A549 (cell line): Measurements from ENCODE around the gene ANXA3. TPM values are rescaled to one million over a fixed set of nuclear protein-coding genes. Genes with fewer than 3 reads are reported as not detected.

Source experiments
- ATAC-seq, 2 experiments: fragments of 200-7000 bp in 1 of 2; fragments of >200 bp in 1 of 2; cut with Nextera tagmentation in 1 of 2; cut with Tn5 transposase in 1 of 2; 3 replicates each; pipeline versions ENCODE4 v1.8.0 to v1.9.1; 2018 to 2020; ENCODE audit warnings: mild to moderate bottlenecking in 1 of 2, moderate library complexity in 1 of 2
- CTCF ChIA-PET: fragments of 300-600 bp; sonication (Branson Sonifier 250); formaldehyde crosslinking; extraction: SDS; loops from one replicate; lab custom pipeline; 2021; ENCODE audit warnings: antibody characterized with exemption, inconsistent platforms; lab: Yijun Ruan, JAX
- POLR2A ChIA-PET: fragments of 350-600 bp; formaldehyde crosslinking; extraction: SDS; loops from one replicate; lab custom pipeline; 2021; ENCODE audit warnings: antibody characterized with exemption, inconsistent platforms; lab: Yijun Ruan, JAX
- DNase-seq, 2 experiments: peaks; one replicate each; pipeline versions ENCODE4 v3.0.0 to v3.0.0-alpha.2; 2011 to 2016; ENCODE audit warnings: low read depth in 1 of 2, low spot score in 1 of 2
- FAIRE-seq: peaks from 2 replicates; lab custom pipeline; 2011; peaks lifted over from hg19 to GRCh38; lab: Jason Lieb, UNC
- H3K27ac ChIP-seq, 2 experiments: fragments of >200 bp; sonication (Bioruptor Twin); formaldehyde crosslinking; 3 replicates each; pipeline ENCODE4 v1.5.1; 2016 to 2017
- H3K4me1 ChIP-seq: fragments of >200 bp; sonication (Bioruptor Twin); formaldehyde crosslinking; 3 replicates; pipeline ENCODE4 v1.6.1; 2016
- H3K4me2 ChIP-seq: fragments of >200 bp; sonication (Bioruptor Twin); formaldehyde crosslinking; 3 replicates; pipeline ENCODE4 v1.6.1; 2016
- H3K4me3 ChIP-seq: fragments of >200 bp; sonication (Bioruptor Twin); formaldehyde crosslinking; 3 replicates; pipeline ENCODE4 v1.5.1; 2016
- H3K9me3 ChIP-seq: fragments of >200 bp; sonication (Bioruptor Twin); formaldehyde crosslinking; 3 replicates; pipeline ENCODE4 v1.6.1; 2016
- BHLHE40 ChIP-seq: IDR thresholded peaks from 2 replicates; pipeline ENCODE4 v1.6.1; 2012; ENCODE audit warnings: low read depth, low read length, inconsistent platforms
- CBX8 ChIP-seq: fragments of 200-600 bp; sonication (generic); IDR thresholded peaks from 2 replicates; pipeline ENCODE4 v1.6.1; 2016
- CEBPB ChIP-seq, 2 experiments: fragments of >200 bp in 1 of 2; sonication (Bioruptor Twin) in 1 of 2; formaldehyde crosslinking in 1 of 2; IDR thresholded peaks; 2 replicates each; pipeline ENCODE4 v1.6.1; 2012 to 2016
- EHF ChIP-seq: fragments of 250-450 bp; sonication (Bioruptor Pico); IDR thresholded peaks from 2 replicates; pipeline ENCODE4 v1.5.0; 2020; ENCODE audit warnings: mild to moderate bottlenecking
- EHMT2 ChIP-seq: fragments of 200-600 bp; sonication (generic); IDR thresholded peaks from 2 replicates; pipeline ENCODE4 v1.6.1; 2016; ENCODE audit warnings: antibody characterized with exemption, low read depth, mild to moderate bottlenecking, moderate library complexity
- EP300 ChIP-seq, 2 experiments: fragments of >200 bp; sonication (Bioruptor Twin); formaldehyde crosslinking; IDR thresholded peaks; 2 replicates in 1 of 2; 3 replicates in 1 of 2; pipeline ENCODE4 v1.6.1; 2016 to 2017
- FOXS1 ChIP-seq: fragments of 250-450 bp; sonication (Bioruptor Pico); IDR thresholded peaks from 2 replicates; pipeline ENCODE4 v1.5.0; 2020; ENCODE audit warnings: mild to moderate bottlenecking, moderate library complexity
- HOXA7 ChIP-seq: fragments of 250-450 bp; sonication (Bioruptor Pico); IDR thresholded peaks from 2 replicates; pipeline ENCODE4 v1.5.0; 2020; ENCODE audit warnings: mild to moderate bottlenecking, moderate library complexity
- KDM1A ChIP-seq: fragments of 200-600 bp; sonication (generic); IDR thresholded peaks from 2 replicates; pipeline ENCODE4 v1.6.1; 2016; ENCODE audit warnings: low read depth, mild to moderate bottlenecking
- KDM5A ChIP-seq: fragments of 200-600 bp; sonication (generic); IDR thresholded peaks from 2 replicates; pipeline ENCODE4 v1.6.1; 2016; ENCODE audit warnings: antibody characterized with exemption, mild to moderate bottlenecking
- MAFK ChIP-seq: fragments of 450-650 bp; IDR thresholded peaks from 2 replicates; pipeline ENCODE4 v1.6.1; 2014; ENCODE audit not compliant: partially characterized antibody
- MAX ChIP-seq: IDR thresholded peaks from 2 replicates; pipeline ENCODE4 v1.6.1; 2012
- NFE2L2 ChIP-seq: fragments of 150-350 bp; conservative IDR thresholded peaks from 2 replicates; pipeline ENCODE4 v1.6.1; 2014; ENCODE audit warnings: low read length
- NPAS2 ChIP-seq: fragments of 250-450 bp; sonication (Bioruptor Pico); IDR thresholded peaks from 2 replicates; pipeline ENCODE4 v1.8.0; 2022; ENCODE audit warnings: mild to moderate bottlenecking, moderate library complexity, borderline replicate concordance
- PBX3 ChIP-seq: IDR thresholded peaks from 2 replicates; pipeline ENCODE4 v1.6.1; 2012
- PHF8 ChIP-seq: fragments of 200-600 bp; sonication (generic); IDR thresholded peaks from 2 replicates; pipeline ENCODE4 v1.6.1; 2016; ENCODE audit warnings: low read depth, mild to moderate bottlenecking, antibody characterized with exemption, moderate library complexity, borderline replicate concordance
- POLR2AphosphoS2 ChIP-seq: conservative IDR thresholded peaks from 2 replicates; pipeline ENCODE4 v1.6.1; 2012; ENCODE audit warnings: low read length, improper control_type of control experiment, inconsistent platforms
- RFX5 ChIP-seq: fragments of 450-650 bp; IDR thresholded peaks from 2 replicates; pipeline ENCODE4 v1.7.1; 2014; ENCODE audit warnings: antibody characterized with exemption, mild to moderate bottlenecking, moderate library complexity
- TFCP2L1 ChIP-seq: fragments of 250-450 bp; sonication (Bioruptor Pico); IDR thresholded peaks from 2 replicates; pipeline ENCODE4 v1.5.0; 2021; ENCODE audit warnings: mild to moderate bottlenecking
- ZC3H11A ChIP-seq: fragments of 450-650 bp; IDR thresholded peaks from 2 replicates; pipeline ENCODE4 v1.6.1; 2014; ENCODE audit warnings: antibody characterized with exemption, mild to moderate bottlenecking
- ZSCAN20 ChIP-seq: fragments of 250-450 bp; sonication (Bioruptor Pico); IDR thresholded peaks from 2 replicates; pipeline ENCODE4 v1.8.0; 2022; ENCODE audit warnings: mild to moderate bottlenecking, moderate library complexity
- WGBS: methylation state at CpG from one replicate; pipeline ENCODE4 v1.1.6; 2017; ENCODE audit errors: missing lambda C conversion rate; 5-methylcytosine and 5-hydroxymethylcytosine counted together
- polyA plus RNA-seq, 4 experiments: library from polyadenylated mRNA; depleted of rRNA in 3 of 4; stranded (reverse); fragments of >200 nt; fragmentation: RNase III in 1 of 4; extraction: RNeasy Plus Mini Kit Qiagen cat#74134 plus additional on column Dnase treatment in 1 of 4; gene quantifications; 2 replicates in 3 of 4; 3 replicates in 1 of 4; pipeline ENCODE4 v1.2.3, GENCODE V29; 2011 to 2017
- TF ChIP-seq, protein P1 (sequence below): fragments of 250-450 bp; sonication (Bioruptor Pico); IDR thresholded peaks from 2 replicates; pipeline ENCODE4 v1.5.0; 2021; ENCODE audit warnings: mild to moderate bottlenecking, moderate library complexity, borderline replicate concordance
- TF ChIP-seq, protein P2 (sequence below): fragments of 250-450 bp; sonication (Bioruptor Pico); IDR thresholded peaks from 2 replicates; pipeline ENCODE4 v1.5.0; 2020; ENCODE audit warnings: low read depth, mild to moderate bottlenecking, moderate library complexity

The ANXA3 gene
- polyA plus RNA-seq, 2 of the 4 experiments (the other 2 are of a cell fraction) = 126 to 134 TPM

GRCh38 chr4:78525559-78525958 is 26.0 kb upstream of the ANXA3 start:
- H3K9me3 ChIP-seq = peaks cover 4% of the 10 kb centered on the region; the same call in 2 of the 3 replicates
- ATAC-seq = no peak
- POLR2A ChIA-PET = no interaction called here
- no peak overlapping the region for H3K4me2 ChIP-seq
- TF ChIP-seq NPAS2 (no peak), HOXA7 (CRISPR knock-in tag) (no peak), POLR2AphosphoS2 (no peak), MAFK (no peak), KDM1A (no peak), EHMT2 (no peak), TFCP2L1 (no peak), FOXS1 (CRISPR knock-in tag) (no peak), MAX (no peak), ZSCAN20 (CRISPR knock-in tag) (no peak)
- TF ChIP-seq, protein P1, sequence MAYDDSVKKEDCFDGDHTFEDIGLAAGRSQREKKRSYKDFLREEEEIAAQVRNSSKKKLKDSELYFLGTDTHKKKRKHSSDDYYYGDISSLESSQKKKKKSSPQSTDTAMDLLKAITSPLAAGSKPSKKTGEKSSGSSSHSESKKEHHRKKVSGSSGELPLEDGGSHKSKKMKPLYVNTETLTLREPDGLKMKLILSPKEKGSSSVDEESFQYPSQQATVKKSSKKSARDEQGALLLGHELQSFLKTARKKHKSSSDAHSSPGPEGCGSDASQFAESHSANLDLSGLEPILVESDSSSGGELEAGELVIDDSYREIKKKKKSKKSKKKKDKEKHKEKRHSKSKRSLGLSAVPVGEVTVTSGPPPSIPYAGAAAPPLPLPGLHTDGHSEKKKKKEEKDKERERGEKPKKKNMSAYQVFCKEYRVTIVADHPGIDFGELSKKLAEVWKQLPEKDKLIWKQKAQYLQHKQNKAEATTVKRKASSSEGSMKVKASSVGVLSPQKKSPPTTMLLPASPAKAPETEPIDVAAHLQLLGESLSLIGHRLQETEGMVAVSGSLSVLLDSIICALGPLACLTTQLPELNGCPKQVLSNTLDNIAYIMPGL = no peak
- TF ChIP-seq, protein P2, sequence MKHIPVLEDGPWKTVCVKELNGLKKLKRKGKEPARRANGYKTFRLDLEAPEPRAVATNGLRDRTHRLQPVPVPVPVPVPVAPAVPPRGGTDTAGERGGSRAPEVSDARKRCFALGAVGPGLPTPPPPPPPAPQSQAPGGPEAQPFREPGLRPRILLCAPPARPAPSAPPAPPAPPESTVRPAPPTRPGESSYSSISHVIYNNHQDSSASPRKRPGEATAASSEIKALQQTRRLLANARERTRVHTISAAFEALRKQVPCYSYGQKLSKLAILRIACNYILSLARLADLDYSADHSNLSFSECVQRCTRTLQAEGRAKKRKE (CRISPR knock-in tag) = no peak
- TF ChIP-seq, all 56 proteins: peak for 0
- Histone ChIP-seq H3K4me1 (peaks cover 22% of the 10 kb centered on the region), H3K27ac (no peak overlapping the region), H3K4me3 (no peak overlapping the region)
- FAIRE-seq (no peak), DNase-seq (no peak)
- 47% methylated on average over 3 of the region's 3 CpGs for WGBS
- CTCF ChIA-PET = interaction anchor here (1.2 kb wide), 1 partner anchor 466 kb away, joined by 3 read pairs; no protein-coding TSS in a partner anchor

- Histone ChIP-seq H3K4me3 (no peak overlapping the region), H3K9me3 (peaks cover 5% of the 10 kb centered on the region; the same call in 2 of the 3 replicates)
- no peak for FAIRE-seq
- POLR2A ChIA-PET = no interaction called here
- TF ChIP-seq EP300 (IDR thresholded peaks at IDR 0.05) (no peak), CEBPB (IDR thresholded peaks at IDR 0.05) (no peak), EHF (CRISPR knock-in tag) (no peak), PHF8 (no peak)
- TF ChIP-seq, all 56 proteins: peak for 0
- CTCF ChIA-PET = interaction anchor here (0.6 kb wide), 1 partner anchor 467 kb away, joined by 4 read pairs; no protein-coding TSS in a partner anchor
- DNase-seq (no peak), ATAC-seq (no peak)
- H3K4me2 ChIP-seq = no peak overlapping the region
- WGBS = 96% methylated on average over 1 of the region's 1 CpG
- peaks cover 22% of the 10 kb centered on the region for H3K4me1 ChIP-seq
- no peak overlapping the region for H3K27ac ChIP-seq
Observed at GRCh38 chr4:78527103-78527502, 24.5 kb upstream of the ANXA3 start.

DNA sequence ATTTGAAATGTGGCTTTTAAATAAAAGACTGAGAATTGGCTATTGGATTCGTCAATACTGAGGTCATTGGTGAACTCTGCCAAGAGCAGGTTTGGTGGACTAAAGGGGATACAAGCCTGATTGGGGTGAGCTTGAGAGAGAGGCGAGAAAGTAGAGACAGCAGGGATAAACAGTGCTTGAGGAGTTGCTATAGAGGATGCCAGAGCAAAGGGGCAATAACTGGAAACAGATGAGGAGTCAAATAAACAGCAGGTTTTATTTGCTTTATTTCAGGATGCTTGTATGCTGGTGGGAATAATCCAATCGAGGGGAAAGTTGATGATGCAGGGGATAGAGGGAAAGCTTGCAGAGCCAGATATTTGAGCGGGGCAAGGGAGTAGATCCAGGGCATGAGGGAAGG is 24.0 kb upstream of the ANXA3 start:
- no peak overlapping the region for H3K27ac ChIP-seq
- CTCF ChIA-PET = interaction anchor here (0.6 kb wide), 1 partner anchor 467 kb away, joined by 4 read pairs; no protein-coding TSS in a partner anchor
- no peak for ATAC-seq
- no peak overlapping the region for H3K4me3 ChIP-seq
- peaks cover 5% of the 10 kb centered on the region; the same call in 2 of the 3 replicates for H3K9me3 ChIP-seq
- POLR2A ChIA-PET = no interaction called here
- no peak overlapping the region for H3K4me2 ChIP-seq
- TF ChIP-seq RFX5 (no peak), BHLHE40 (no peak), EHMT2 (no peak), EHF (CRISPR knock-in tag) (no peak), ZC3H11A (no peak), CEBPB (IDR thresholded peaks at IDR 0.05) (no peak), PBX3 (no peak), KDM1A (no peak), TFCP2L1 (no peak), CBX8 (no peak), KDM5A (no peak), NFE2L2 (no peak)
- TF ChIP-seq, protein P2 (CRISPR knock-in tag) = no peak
- 72% methylated on average over 4 of the region's 4 CpGs for WGBS
- no peak for FAIRE-seq
- no peak for DNase-seq
- H3K4me1 ChIP-seq = peaks cover 22% of the 10 kb centered on the region
